ENCODE measurements around the gene PCDH9.
A peak's percentile ranks its signal among the peaks of the same experiment; 100 is the strongest.

PCDH9 gene

DNA sequence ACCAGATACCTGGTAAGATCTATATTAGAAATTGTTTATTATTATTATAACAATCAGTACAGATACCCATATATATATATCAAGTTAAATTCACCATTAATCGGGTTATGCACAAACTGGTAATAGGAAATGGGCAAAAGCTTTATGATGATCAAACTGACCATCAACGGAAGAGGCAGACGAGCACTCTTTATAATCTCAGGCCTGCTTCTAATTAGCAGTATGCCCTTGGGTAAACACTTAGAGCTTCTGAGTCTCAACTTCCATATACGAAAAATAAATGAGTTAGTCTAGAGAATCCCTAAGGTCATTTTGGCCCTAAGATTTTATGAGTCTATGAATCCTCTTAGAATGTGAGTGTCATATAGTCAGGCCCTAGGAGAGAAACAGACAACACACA, 710.9 kb downstream of the PCDH9 start:
- TF ChIP-seq, protein P1, sequence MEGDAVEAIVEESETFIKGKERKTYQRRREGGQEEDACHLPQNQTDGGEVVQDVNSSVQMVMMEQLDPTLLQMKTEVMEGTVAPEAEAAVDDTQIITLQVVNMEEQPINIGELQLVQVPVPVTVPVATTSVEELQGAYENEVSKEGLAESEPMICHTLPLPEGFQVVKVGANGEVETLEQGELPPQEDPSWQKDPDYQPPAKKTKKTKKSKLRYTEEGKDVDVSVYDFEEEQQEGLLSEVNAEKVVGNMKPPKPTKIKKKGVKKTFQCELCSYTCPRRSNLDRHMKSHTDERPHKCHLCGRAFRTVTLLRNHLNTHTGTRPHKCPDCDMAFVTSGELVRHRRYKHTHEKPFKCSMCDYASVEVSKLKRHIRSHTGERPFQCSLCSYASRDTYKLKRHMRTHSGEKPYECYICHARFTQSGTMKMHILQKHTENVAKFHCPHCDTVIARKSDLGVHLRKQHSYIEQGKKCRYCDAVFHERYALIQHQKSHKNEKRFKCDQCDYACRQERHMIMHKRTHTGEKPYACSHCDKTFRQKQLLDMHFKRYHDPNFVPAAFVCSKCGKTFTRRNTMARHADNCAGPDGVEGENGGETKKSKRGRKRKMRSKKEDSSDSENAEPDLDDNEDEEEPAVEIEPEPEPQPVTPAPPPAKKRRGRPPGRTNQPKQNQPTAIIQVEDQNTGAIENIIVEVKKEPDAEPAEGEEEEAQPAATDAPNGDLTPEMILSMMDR (IDR thresholded peaks at IDR 0.05; ENCODE audit: extremely low read depth, missing control alignments) = no peak
- DNase-seq (ENCODE audit: low spot score) = no peak

DNA sequence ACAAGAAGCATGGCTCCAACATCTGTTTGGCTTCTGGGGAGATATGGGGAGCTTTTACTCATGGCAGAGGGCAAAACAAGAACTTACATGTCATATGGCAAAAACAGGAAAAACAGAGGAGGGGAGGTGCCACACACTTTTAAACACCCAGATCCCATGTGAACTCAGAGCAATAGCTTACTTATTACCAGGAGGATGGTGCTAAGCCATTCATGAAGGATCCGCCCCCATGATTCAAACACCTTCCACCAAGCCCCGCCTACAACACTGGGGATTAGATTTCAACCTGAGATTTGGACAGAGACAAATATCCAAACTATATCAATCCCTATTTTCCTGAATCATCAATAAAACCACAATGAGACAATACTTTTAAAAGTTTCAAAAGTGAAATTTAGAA, 712.1 kb downstream of the PCDH9 start:
- no peak for DNase-seq (ENCODE audit: low spot score)
- TF ChIP-seq, protein P1 (IDR thresholded peaks at IDR 0.05; ENCODE audit: extremely low read depth, missing control alignments) = no peak

DNA sequence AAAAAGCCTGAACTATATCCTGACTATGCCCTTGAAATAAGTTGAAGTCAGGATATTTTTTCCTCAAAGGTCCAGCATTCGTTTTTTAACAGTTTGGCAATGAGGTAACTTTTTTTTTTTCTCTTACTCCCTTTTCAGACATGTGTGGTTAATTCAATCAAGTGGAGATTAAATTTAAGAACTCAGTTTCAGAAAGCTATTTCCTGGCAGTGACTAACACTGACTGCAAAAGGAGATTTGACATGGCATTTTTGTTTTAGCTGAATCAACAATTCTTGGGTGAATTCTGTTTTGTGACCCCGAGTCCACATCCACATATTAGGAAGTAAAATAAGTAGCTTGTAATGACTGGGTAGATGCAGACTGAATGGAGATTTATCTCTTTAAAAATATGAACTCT, 716.4 kb downstream of the PCDH9 start:
- no peak for DNase-seq (ENCODE audit: low spot score)
- TF ChIP-seq, protein P1 (IDR thresholded peaks at IDR 0.05; ENCODE audit: extremely low read depth, missing control alignments) = no peak

DNA sequence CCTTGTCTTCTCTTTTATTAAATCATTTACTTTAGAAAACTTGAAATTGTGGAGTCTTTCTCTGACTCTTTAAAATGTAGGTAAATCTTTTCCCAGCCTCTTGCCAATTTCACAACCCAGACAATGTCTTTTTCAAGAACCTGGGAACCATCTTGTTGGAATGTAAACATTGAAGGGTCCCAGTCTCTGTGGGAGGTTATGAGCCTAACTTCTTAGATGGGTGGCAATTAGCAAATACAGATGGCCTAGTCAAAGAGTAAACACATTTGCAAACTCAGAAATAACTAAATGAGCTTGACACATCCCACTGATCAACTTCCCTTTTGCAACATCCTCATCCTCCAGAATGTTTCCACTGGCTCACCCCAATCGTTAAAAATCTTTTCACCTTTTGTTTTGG, 721.0 kb downstream of the PCDH9 start:
- DNase-seq (ENCODE audit: low spot score) = no peak
- TF ChIP-seq, protein P1 (IDR thresholded peaks at IDR 0.05; ENCODE audit: extremely low read depth, missing control alignments) = no peak

DNA sequence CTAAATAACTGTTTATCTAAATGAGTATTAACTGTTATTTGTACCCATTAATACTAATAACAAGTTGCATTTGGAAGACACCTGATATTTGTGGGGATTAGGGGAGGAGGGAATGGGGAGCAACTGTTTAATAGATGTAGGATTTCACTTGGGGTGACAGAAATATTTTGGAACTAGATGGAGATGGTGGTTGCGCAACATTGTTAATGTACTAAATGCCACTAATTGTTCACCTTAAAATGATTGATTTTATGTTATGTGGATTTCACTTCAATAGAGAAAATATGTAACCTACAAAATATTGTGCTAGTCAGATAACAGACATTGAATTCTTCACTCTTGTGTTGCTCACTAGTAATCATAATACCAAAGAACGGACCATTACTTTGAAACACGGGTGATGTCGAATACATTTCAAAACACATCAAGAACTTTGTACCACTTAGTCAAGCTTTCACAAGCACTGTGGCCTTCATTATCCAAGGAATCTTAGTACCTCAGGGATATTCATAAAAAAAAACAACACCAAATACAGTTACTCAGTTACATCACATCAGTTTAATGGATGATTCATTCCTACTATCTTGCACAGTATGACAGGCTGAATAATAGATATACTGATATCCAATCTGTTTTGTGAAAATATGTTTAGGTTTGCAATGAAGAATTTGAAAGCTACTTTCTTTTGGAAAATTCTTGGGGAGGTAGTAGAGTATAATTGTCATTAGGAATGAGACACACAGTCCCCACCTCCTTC, 721.8 kb downstream of the PCDH9 start:
- DNase-seq (ENCODE audit: low spot score) = no peak
- TF ChIP-seq, protein P1 (IDR thresholded peaks at IDR 0.05; ENCODE audit: extremely low read depth, missing control alignments) = no peak

DNA sequence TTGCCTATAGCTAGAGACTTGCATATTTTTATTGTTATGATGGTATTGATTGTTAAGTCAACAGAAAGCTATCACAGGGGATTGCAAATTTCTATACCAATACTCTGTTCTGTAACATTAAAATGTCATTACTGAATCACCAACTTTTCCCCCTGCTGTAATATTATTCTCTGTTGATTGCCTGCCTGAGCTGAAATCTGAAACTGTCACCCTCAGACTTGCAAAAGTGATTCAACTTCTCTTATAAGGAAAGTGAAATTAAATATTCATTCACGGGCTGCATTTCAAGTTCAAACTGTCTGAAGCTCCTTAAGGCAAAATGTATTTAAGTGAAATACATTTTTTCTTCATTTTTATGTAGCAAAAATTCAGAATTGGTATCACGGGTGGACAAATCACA, 723.2 kb downstream of the PCDH9 start:
- DNase-seq (ENCODE audit: low spot score) = peak; percentile 7
- TF ChIP-seq, protein P1 (IDR thresholded peaks at IDR 0.05; ENCODE audit: extremely low read depth, missing control alignments) = no peak

DNA sequence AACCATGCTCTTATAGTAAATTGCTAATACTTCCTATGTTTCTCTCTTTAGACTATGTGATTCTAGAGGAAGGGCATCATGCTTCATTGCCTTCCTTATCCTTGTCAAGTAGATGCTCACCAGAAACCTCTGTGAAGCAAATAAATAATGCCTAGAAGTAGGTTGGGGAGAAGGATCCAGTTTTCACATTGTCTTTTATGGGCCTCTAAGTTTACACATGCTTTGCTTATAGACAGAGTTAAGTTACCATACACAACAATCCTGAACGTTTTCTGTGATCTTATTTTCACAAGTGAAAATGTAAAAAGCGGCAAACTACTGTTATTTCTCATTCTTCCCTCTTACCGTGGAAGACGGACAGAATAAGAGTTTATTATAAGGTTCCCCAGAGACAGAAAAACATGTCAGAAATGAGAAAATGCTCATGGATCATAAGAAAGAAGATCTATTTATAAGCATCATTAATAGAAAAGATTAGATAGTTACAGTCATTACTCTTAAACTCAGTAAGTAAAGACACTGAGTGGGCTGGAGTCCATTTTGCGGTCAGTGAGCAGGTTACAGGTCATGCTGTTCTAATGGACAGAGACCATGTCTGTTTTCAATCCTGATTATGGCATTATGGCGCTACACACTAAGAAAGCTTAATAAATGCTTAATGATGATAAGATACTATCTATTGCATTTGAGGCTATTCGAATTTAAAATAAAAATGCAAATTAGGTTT, 723.9 kb downstream of the PCDH9 start:
- no peak for DNase-seq (ENCODE audit: low spot score)
- TF ChIP-seq, protein P1 (IDR thresholded peaks at IDR 0.05; ENCODE audit: extremely low read depth, missing control alignments) = no peak

Measured in GM20000 (cell line).